HAP-1 (cell line): ENCODE data around the gene SMIM45.
A peak's percentile ranks its signal among the peaks of the same experiment; 100 is the strongest.

Source experiments
- DNase-seq, 2 experiments: peaks; one replicate each; pipeline ENCODE4 v3.0.0-alpha.2; 2016 to 2020; ENCODE audit warnings: low spot score in 2 of 2
- H3K27me3 ChIP-seq: fragments of 250-450 bp; sonication (Bioruptor Pico); 2 replicates; pipeline ENCODE4 v1.5.1; 2020; ENCODE audit warnings: low read depth, mild to moderate bottlenecking, moderate library complexity
- H3K36me3 ChIP-seq: fragments of 250-450 bp; sonication (Bioruptor Pico); replicated peaks from 2 replicates; pipeline ENCODE4 v1.5.1; 2020; ENCODE audit warnings: mild to moderate bottlenecking
- H3K4me1 ChIP-seq: fragments of 250-450 bp; sonication (Bioruptor Pico); 2 replicates; pipeline ENCODE4 v1.5.1; 2020; ENCODE audit warnings: mild to moderate bottlenecking
- H3K4me3 ChIP-seq: fragments of 250-450 bp; sonication (Bioruptor Pico); 2 replicates; pipeline ENCODE4 v1.5.1; 2020; ENCODE audit warnings: mild to moderate bottlenecking, moderate library complexity
- H3K9me3 ChIP-seq: fragments of 250-450 bp; sonication (Bioruptor Pico); 2 replicates; pipeline ENCODE4 v1.5.1; 2020; ENCODE audit warnings: mild to moderate bottlenecking, moderate library complexity
- in situ Hi-C: fragments of 300-500 bp; cut with MboI; formaldehyde crosslinking; loops from 3 replicates; pipeline ENCODE4 v1.14.3; 2020; ENCODE audit warnings: low sequenced_read_pairs, inconsistent platforms, mixed read lengths

SMIM45 gene

GRCh38 chr22:41952713-41953112 is 763 bp downstream of the SMIM45 start:
- H3K27me3 ChIP-seq, result no peaks in the 10 kb centered on the region
- in situ Hi-C loops, result no loop called here
- no peak overlapping the region for H3K4me3 ChIP-seq
- H3K36me3 ChIP-seq, result 0 out of 2 replicates have a peak, but pooled peaks cover 3% of the 10 kb centered on the region
- H3K9me3 ChIP-seq, result no peaks in the 10 kb centered on the region
- peaks cover 13% of the 10 kb centered on the region for H3K4me1 ChIP-seq
- no peak for DNase-seq

DNA sequence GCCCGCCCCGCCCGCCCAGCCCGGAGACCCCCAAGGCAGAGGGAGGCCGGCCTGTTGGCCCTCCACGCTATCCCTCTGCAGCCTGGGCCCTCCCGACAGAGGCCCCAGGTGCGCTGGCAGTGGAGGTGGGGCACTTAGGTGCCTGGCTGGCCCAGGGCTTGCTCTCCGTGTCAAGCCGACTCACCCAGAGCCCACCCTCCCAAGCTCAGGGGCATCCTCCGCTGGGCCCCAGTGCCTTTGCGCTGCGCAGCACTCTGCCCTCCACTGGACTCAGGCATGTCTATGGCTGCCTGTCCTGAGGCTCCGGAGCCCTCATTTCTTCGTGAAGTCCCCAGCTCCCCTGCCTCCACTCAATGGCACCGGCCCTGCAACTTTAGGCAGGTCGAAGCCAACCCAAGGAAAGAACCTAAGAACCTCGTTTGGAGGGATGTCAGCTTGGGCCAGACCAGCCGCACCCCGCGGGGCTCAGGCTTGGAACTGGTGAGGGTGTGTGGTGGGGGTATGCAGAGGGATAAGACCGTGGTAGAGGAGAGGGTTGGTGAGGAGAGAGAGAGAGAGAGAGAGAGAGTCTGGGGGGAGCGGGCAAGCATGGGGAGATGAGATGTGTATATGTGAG is 6.1 kb downstream of the SMIM45 start:
- in situ Hi-C loops, result no loop called here
- H3K4me3 ChIP-seq, result no peak overlapping the region
- no peak for DNase-seq
- no peaks in the 10 kb centered on the region for H3K27me3 ChIP-seq
- H3K9me3 ChIP-seq, result no peaks in the 10 kb centered on the region
- peaks cover 10% of the 10 kb centered on the region for H3K4me1 ChIP-seq
- no peaks in the 10 kb centered on the region for H3K36me3 ChIP-seq

GRCh38 chr22:41963453-41964111 is 11.6 kb downstream of the SMIM45 start:
- in situ Hi-C loops, result loop anchor here (10.0 kb wide), 1 partner anchor 471 kb away; the partner anchor contains the start of gene NFAM1
- H3K4me1 ChIP-seq, result peaks cover 6% of the 10 kb centered on the region
- no peaks in the 10 kb centered on the region for H3K36me3 ChIP-seq
- no peaks in the 10 kb centered on the region for H3K9me3 ChIP-seq
- DNase-seq, result no peak
- no peaks in the 10 kb centered on the region for H3K27me3 ChIP-seq
- no peak overlapping the region for H3K4me3 ChIP-seq

DNA sequence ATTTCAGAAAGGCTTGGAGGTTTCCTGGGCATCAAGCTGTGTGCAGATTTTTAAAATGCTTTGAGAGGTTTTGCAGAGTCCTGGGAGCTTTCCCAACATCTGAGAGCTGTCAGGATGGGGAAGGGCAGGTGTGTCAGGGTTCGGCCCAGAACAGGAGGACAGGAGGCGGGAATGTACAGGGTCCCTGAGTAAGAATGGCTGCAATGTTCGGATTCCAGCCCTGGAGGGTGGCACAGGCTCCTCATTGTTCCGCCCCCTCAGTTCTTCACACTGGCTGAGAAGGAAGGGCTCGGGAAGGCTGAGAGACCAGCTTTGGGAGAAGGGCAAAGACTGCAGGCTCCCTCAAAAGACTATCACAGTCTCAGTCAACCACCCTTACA is 12.2 kb downstream of the SMIM45 start:
- Histone ChIP-seq H3K27me3 (no peaks in the 10 kb centered on the region), H3K4me3 (no peak overlapping the region), H3K36me3 (no peaks in the 10 kb centered on the region), H3K9me3 (no peaks in the 10 kb centered on the region), H3K4me1 (peaks cover 6% of the 10 kb centered on the region)
- in situ Hi-C loops, result loop anchor here (10.0 kb wide), 1 partner anchor 471 kb away; the partner anchor contains the start of gene NFAM1
- no peak for DNase-seq

GRCh38 chr22:41966225-41966606 is 14.3 kb downstream of the SMIM45 start:
- no peaks in the 10 kb centered on the region for H3K9me3 ChIP-seq
- DNase-seq, result no peak
- in situ Hi-C loops, result loop anchor here (10.0 kb wide), 1 partner anchor 469 kb away; the partner anchor contains the start of gene NFAM1
- no peaks in the 10 kb centered on the region for H3K36me3 ChIP-seq
- no peaks in the 10 kb centered on the region for H3K4me1 ChIP-seq
- no peak overlapping the region for H3K4me3 ChIP-seq
- H3K27me3 ChIP-seq, result peaks cover 1% of the 10 kb centered on the region; the same call in 1 of the 2 replicates

- Histone ChIP-seq H3K27me3 (peaks cover 6% of the 10 kb centered on the region; the same call in 1 of the 2 replicates), H3K4me3 (no peak overlapping the region), H3K36me3 (no peaks in the 10 kb centered on the region), H3K4me1 (no peaks in the 10 kb centered on the region), H3K9me3 (no peaks in the 10 kb centered on the region)
- in situ Hi-C loops, result loop anchor here (10.0 kb wide), 1 partner anchor 468 kb away; the partner anchor contains the start of gene NFAM1
- DNase-seq, result peak in 1 of 2 experiments; percentile 38
Observed at GRCh38 chr22:41966607-41967240, 14.8 kb downstream of the SMIM45 start.

DNA sequence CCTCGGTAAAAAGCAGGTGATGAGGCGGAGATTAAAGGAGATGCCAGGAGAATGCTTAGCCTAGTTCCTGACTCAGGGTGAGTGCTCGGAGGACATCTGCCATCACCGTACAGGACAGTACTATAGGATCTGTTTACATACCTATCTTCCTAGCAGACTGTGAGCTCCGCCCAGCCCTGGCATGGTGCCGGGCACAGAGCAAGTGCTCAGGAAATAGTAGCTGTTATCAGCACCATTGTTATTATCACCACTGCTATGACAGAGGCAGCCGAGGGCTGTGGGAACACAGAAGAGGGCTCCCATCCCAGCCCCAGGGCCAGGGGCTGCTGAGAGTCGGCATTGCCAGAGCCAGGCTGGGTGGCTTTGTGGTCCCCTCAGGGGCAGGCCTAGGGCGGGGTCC is 16.7 kb downstream of the SMIM45 start:
- H3K9me3 ChIP-seq, result no peaks in the 10 kb centered on the region
- H3K4me1 ChIP-seq, result no peaks in the 10 kb centered on the region
- in situ Hi-C loops, result loop anchor here (10.0 kb wide), 1 partner anchor 466 kb away; the partner anchor contains the start of gene NFAM1
- peaks cover 7% of the 10 kb centered on the region for H3K27me3 ChIP-seq
- H3K4me3 ChIP-seq, result no peak overlapping the region
- H3K36me3 ChIP-seq, result no peaks in the 10 kb centered on the region
- no peak for DNase-seq

DNA sequence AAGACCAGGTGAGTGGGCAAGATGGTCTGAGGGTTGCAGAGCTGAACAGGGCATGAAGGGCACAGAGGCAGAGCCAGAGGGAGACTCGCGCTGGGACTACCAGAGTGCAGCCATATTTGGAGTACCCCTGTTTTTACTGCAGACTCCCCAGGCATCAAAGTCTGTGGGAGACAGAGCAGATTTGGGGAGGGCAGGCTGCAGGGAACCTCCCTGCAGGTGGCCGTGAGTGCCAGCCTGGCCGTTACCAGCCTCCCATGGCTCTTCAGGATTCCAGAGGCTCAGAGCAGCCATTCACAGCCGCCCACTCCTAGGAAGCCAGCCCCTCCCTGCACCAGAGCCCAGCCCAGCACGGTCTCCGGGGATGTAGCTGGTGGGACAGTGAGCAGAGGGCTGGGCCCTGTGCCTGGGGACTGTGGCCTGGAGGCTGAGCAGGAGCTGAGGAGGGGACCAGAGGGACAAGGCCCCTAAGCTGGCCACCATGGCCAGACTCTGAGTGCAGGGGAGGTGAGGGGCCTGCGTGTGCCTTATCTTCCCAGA is 17.2 kb downstream of the SMIM45 start, which contains the start of gene SEPTIN3:
SEPTIN3 (plus strand) TSS at position 334 of the 537 bp plus-strand sequence. CDS start 2,050 bp downstream, outside the sequence.
- peaks cover 11% of the 10 kb centered on the region for H3K27me3 ChIP-seq
- no peak for DNase-seq
- no peaks in the 10 kb centered on the region for H3K4me1 ChIP-seq
- H3K4me3 ChIP-seq, result no peak within 1 kb of the TSS
- in situ Hi-C loops, result loop anchor here (10.0 kb wide), 1 partner anchor 466 kb away; the partner anchor contains the start of gene NFAM1
- H3K36me3 ChIP-seq, result no peaks in the 10 kb centered on the region
- H3K9me3 ChIP-seq, result no peaks in the 10 kb centered on the region

DNA sequence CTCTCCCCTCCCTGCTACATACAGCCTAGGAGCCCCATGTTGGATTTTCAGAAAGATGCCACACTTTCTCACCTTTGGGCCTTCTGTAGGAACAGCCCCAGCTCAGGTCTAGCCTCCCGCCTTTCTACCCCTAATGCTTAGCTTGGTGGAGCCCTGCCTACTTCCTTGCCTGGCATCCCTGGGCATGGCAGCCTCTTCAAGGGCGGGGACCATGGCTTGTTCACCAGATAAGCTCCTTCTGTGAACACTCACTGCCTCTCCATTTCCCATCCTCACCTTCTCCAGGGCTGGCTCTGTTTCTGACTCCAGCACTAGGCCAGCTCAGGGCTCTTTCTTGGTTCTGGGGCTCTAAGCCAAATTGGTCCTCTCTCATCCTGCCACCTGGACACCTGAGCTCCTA is 18.7 kb downstream of the SMIM45 start:
- no peak for DNase-seq
- Histone ChIP-seq H3K36me3 (no peaks in the 10 kb centered on the region), H3K4me1 (no peaks in the 10 kb centered on the region), H3K27me3 (peaks cover 21% of the 10 kb centered on the region), H3K4me3 (no peak overlapping the region), H3K9me3 (no peaks in the 10 kb centered on the region)
- in situ Hi-C loops, result no loop called here

DNA sequence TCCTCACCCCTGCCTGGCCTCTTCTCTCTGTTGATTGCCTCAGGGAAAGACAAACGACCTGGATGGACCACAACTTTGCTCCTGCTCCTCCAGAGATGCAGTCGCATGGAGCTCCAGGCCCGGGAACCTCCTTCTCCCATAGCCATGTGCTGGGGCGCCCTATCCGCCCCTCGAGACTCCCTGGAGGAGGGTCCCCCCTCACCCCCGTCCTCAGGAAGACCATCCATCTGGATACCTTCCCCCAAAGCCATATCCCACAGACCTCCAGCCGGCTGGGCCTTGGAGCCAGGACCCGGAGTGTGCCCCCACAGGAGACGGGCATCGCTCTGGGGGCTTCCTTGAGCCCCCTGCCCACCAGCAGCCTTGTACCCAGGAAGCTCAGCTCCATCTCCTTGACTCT is 19.5 kb downstream of the SMIM45 start:
- no peak for DNase-seq
- Histone ChIP-seq H3K9me3 (no peaks in the 10 kb centered on the region), H3K36me3 (no peaks in the 10 kb centered on the region), H3K4me3 (no peak overlapping the region), H3K27me3 (peaks cover 29% of the 10 kb centered on the region), H3K4me1 (no peaks in the 10 kb centered on the region)
- in situ Hi-C loops, result no loop called here

DNA sequence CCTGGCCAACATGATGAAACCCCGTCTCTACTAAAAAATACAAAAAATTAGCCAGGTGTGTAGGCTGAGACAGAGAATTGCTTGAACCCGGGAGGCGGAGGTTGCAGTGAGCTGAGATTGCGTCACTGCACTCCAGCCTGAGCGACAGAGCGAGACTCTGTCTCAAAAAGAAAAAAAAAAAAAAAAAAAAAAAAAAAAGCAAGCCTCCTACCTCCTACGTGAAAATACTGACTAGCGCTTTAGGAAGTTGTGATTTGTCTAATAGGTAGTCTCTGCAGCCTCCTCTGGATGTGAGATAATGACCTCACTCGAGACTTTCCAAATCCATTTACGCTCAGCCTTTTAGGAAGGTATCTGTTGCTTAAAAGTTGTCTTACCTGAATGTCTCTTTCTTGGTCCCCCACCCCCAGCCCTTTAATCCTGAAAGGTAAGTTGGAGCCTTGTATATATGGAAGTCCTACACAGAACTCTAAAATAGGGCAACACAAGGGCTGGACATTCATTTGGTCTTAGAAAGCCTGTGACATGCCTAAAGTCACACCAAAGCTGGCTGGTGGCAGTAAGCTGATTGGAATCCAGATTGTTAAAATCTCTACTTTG is 22.8 kb downstream of the SMIM45 start:
- in situ Hi-C loops, result no loop called here
- no peaks in the 10 kb centered on the region for H3K36me3 ChIP-seq
- peaks cover 4% of the 10 kb centered on the region for H3K4me1 ChIP-seq
- no peak for DNase-seq
- H3K4me3 ChIP-seq, result no peak overlapping the region
- peaks cover 36% of the 10 kb centered on the region for H3K27me3 ChIP-seq
- no peaks in the 10 kb centered on the region for H3K9me3 ChIP-seq

- in situ Hi-C loops, result no loop called here
- no peak for DNase-seq
- Histone ChIP-seq H3K27me3 (peaks cover 36% of the 10 kb centered on the region), H3K9me3 (no peaks in the 10 kb centered on the region), H3K4me3 (no peak overlapping the region; the same call in 1 of the 2 replicates), H3K4me1 (peaks cover 4% of the 10 kb centered on the region), H3K36me3 (no peaks in the 10 kb centered on the region)
Observed at GRCh38 chr22:41975299-41976069, 23.5 kb downstream of the SMIM45 start.
